Activated CD8-positive, alpha-beta memory T cell treated with anti-CD3 and anti-CD28 coated beads for 4 hours (primary cell): ENCODE data around the gene SYNJ2.

Experiments used
- DNase-seq, 2 donors: peaks; one replicate each; pipeline ENCODE4 v3.0.0-alpha.2; 2020; ENCODE audit warnings: low read depth in 2 of 2

The SYNJ2 gene

GRCh38 chr6:158013904-158014504, 32.3 kb downstream of the SYNJ2 start:
- DNase-seq, result no peak

GRCh38 chr6:158014505-158015187, 33.0 kb downstream of the SYNJ2 start:
- no peak for DNase-seq

- no peak for DNase-seq
These were observed 33.5 kb downstream of the SYNJ2 start for GRCh38 chr6:158015188-158015506.

GRCh38 chr6:158016571-158017383, 35.1 kb downstream of the SYNJ2 start:
- DNase-seq, result no peak

- no peak for DNase-seq
These were observed 36.0 kb downstream of the SYNJ2 start for GRCh38 chr6:158017621-158018040.

GRCh38 chr6:158018041-158018771, 36.5 kb downstream of the SYNJ2 start:
- DNase-seq, result no peak

GRCh38 chr6:158018851-158019361, 37.2 kb downstream of the SYNJ2 start:
- DNase-seq, result no peak

GRCh38 chr6:158019416-158019815, 37.8 kb downstream of the SYNJ2 start:
- DNase-seq, result no peak

GRCh38 chr6:158020272-158020711, 38.6 kb downstream of the SYNJ2 start:
- DNase-seq, result no peak

GRCh38 chr6:158020811-158021210, 39.1 kb downstream of the SYNJ2 start:
- DNase-seq, result no peak

GRCh38 chr6:158021376-158021775, 39.7 kb downstream of the SYNJ2 start:
- no peak for DNase-seq

GRCh38 chr6:158021814-158022748, 40.4 kb downstream of the SYNJ2 start:
- DNase-seq, result no peak

- no peak for DNase-seq
These were observed 41.3 kb downstream of the SYNJ2 start for GRCh38 chr6:158022749-158023596.

- no peak for DNase-seq
These were observed 41.9 kb downstream of the SYNJ2 start for GRCh38 chr6:158023597-158023939.

- no peak for DNase-seq
These were observed 43.1 kb downstream of the SYNJ2 start for GRCh38 chr6:158024566-158025297.

GRCh38 chr6:158026054-158026900, 44.6 kb downstream of the SYNJ2 start:
- peak; percentile 63 to 79 for DNase-seq

GRCh38 chr6:158026901-158027589, 45.4 kb downstream of the SYNJ2 start:
- DNase-seq, result no peak
